Measurements from ENCODE around the gene GATAD2A. TPM values are rescaled to one million over a fixed set of nuclear protein-coding genes. Genes with fewer than 3 reads are reported as not detected.

GATAD2A gene
- total RNA-seq, 4 donors from 2014 or later: 73.8 to 128 (median 87.7) TPM

DNA sequence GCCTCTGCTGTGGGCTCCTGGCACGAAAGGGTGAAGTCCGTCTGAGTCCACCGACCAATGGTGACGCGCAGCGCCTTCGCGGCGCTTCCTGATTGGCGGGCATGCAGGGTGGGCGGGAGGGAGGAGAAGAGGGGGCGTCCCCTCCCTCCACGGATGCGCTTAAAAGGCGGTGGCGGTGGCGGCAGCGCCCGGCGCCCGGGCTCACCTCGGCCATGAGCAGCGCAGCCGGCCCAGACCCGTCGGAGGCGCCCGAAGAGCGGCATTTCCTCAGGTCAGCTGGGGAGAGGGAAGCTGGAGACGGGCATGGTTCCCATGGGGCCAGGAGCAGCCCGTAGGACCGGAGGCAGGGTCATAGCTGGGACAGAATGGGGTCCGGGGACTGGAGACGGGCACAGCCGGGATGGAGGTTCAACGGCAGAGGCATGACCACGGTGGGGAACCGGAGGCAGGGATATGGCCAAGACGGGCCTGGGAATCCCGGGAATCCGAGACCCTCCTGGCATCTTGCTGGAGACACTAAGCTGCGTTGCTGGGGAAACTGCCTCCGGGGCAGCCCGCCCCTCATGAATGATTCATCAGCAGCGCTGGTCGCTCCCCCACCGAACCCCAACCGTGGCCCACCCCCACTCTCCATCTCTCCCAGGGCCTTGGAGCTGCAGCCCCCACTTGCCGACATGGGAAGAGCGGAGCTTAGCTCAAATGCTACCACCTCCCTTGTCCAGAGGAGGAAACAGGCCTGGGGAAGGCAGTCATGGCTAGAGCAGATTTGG is 123.4 kb downstream of the GATAD2A start, which contains the start of gene YJEFN3:
Gene YJEFN3 (plus strand): TSS at position 191 of the 770 bp plus-strand sequence. CDS start 22 bp downstream, at position 213.
- no peak for DNase-seq (ENCODE audit: low spot score in 2 of 2)
- intact Hi-C loops (cut with DNase I; ENCODE audit: low total_unique reads): no loop called here
- no peak within 1 kb of the TSS for H3K4me3 ChIP-seq (ENCODE audit: low read depth, poor library complexity, severe bottlenecking)
- WGBS, 2 donors: 49 to 62% methylated on average over 48 to 49 of the region's 50 CpGs
- no peak for TF ChIP-seq POLR2A (IDR thresholded peaks at IDR 0.05)
- TF ChIP-seq, protein P1, sequence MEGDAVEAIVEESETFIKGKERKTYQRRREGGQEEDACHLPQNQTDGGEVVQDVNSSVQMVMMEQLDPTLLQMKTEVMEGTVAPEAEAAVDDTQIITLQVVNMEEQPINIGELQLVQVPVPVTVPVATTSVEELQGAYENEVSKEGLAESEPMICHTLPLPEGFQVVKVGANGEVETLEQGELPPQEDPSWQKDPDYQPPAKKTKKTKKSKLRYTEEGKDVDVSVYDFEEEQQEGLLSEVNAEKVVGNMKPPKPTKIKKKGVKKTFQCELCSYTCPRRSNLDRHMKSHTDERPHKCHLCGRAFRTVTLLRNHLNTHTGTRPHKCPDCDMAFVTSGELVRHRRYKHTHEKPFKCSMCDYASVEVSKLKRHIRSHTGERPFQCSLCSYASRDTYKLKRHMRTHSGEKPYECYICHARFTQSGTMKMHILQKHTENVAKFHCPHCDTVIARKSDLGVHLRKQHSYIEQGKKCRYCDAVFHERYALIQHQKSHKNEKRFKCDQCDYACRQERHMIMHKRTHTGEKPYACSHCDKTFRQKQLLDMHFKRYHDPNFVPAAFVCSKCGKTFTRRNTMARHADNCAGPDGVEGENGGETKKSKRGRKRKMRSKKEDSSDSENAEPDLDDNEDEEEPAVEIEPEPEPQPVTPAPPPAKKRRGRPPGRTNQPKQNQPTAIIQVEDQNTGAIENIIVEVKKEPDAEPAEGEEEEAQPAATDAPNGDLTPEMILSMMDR (IDR thresholded peaks at IDR 0.05): no peak

DNA sequence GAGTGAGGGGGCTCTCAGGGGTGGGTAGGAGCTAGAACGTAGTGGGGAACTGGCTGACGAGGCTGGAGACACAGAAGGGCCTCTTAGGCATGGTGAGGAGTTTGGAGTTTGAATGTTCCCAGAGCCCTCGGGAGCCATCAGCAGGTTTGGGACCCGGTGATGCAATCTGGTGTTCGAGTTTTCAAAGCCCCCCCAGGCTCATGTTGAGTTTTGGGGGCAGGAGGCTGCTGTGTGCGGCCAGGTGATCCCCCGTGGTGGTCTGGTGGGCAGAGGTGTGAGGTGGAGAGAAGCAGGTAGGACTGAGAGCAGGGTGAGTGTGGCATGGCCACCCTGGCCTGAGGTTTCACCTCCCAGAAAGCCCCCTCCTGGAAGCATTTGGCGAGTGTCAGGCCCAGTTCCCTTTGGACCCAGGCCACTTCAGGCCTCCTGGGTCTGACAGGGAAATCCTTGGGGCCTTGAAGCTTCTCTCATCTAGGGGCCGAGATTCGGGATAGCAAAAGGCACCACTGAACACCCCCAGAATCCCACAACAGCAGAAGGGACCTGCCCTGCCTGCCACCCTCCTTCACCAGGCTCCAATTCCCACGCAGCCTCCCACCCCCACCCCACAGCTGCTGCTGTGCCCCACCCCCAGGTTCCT is 124.4 kb downstream of the GATAD2A start:
- intact Hi-C loops (cut with DNase I; ENCODE audit: low total_unique reads): no loop called here
- no peak for TF ChIP-seq POLR2A (IDR thresholded peaks at IDR 0.05)
- TF ChIP-seq, protein P1 (IDR thresholded peaks at IDR 0.05): no peak
- 68 to 77% methylated on average over 11 of the region's 11 CpGs for WGBS, 2 donors
- no peak for DNase-seq (ENCODE audit: low spot score in 2 of 2)
- no peak overlapping the region for H3K4me3 ChIP-seq (ENCODE audit: low read depth, poor library complexity, severe bottlenecking)

DNA sequence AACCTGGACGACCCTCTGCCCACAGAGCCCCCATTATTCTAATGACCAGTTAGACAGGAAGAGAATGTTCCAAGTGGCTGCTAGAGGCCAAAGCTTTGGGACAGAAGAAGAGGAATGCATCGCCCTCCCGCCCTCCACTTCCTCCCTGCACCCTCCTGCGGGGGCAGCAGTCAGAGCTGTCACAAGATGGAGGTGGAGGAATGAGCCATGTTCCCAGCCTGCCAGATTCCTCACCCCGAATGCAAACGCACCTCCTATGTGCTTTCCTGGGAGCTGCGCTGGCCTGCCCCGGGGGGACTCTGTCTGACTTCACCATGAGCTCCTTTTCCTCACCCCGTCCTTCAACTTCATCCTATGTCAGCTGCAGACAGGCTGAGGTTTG is 124.9 kb downstream of the GATAD2A start:
- no peak for DNase-seq (ENCODE audit: low spot score in 2 of 2)
- intact Hi-C loops (cut with DNase I; ENCODE audit: low total_unique reads): no loop called here

DNA sequence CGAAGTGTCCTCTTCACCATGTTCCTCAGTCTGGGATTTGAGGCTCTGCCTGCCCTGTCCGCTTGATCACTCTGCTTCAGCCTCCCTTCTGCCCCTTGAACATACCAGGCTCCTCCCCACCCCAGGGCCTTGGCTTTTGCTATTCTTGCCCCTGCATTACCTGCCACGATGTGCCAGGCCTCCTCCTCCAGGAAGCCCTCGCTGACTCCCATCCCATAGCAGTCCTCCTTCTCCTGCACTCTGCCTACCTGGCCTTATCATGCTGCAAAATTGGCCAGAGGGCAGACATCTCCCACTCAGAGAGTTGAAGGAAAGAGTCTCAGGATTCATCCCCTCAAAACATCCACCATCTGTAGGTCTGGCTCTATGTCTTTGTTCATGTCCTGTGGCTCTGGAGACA is 125.4 kb downstream of the GATAD2A start:
- no peak for TF ChIP-seq POLR2A (IDR thresholded peaks at IDR 0.05)
- TF ChIP-seq, protein P1 (IDR thresholded peaks at IDR 0.05): no peak
- no peak overlapping the region for H3K4me3 ChIP-seq (ENCODE audit: low read depth, poor library complexity, severe bottlenecking)
- intact Hi-C loops (cut with DNase I; ENCODE audit: low total_unique reads): no loop called here
- WGBS, 2 donors: 79 to 86% methylated on average over 4 of the region's 4 CpGs
- DNase-seq (ENCODE audit: low spot score in 2 of 2): no peak

More for the DNA sequence above, 124.9 kb downstream of the GATAD2A start:
- 54 to 70% methylated on average over 7 to 9 of the region's 9 CpGs for WGBS, 2 donors
- TF ChIP-seq, protein P1 (IDR thresholded peaks at IDR 0.05): no peak
- TF ChIP-seq POLR2A (IDR thresholded peaks at IDR 0.05): no peak
- no peak overlapping the region for H3K4me3 ChIP-seq (ENCODE audit: low read depth, poor library complexity, severe bottlenecking)

DNA sequence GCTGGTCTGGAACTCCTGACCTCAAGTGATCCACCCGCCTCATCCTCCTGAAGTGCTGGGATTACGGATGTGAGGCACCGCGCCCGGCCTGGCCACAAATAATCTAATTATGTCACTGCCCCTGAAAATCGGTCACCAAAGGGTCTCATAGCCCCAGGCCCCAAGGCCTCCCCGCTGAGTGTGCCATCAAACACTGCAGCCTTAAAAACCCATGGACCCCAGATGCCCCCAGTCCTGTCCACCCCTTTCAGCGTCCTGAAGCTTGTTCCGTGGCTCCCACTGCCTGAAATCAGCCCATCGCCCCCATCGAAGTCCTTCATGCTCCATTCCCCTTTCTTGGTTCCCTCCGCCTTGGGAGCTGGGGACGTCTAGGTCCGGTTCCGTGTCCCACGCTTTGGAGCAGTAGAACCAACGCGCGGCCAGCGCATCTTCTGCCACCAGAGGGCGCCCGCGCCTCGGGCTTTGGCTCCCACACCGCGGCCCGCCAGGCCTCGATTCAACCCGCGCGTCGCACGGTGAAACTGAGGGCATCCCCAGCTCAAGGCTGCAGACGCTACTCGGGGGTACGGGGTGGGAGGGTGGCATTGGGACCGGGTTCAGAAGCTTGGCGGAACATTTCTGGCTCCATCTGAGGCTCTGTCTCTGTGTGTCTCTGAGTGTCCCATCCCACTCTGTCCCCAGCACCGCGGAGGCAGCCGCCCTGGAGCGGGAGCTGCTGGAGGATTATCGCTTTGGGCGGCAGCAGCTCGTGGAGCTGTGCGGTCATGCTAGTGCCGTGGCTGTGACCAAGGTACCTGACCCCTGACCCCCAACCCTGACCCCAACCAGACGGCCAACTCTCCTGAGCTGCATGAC is 126.7 kb downstream of the GATAD2A start:
- TF ChIP-seq, protein P1 (IDR thresholded peaks at IDR 0.05): peak in 1 of 3 donors; percentile 71
- TF ChIP-seq POLR2A (IDR thresholded peaks at IDR 0.05): no peak
- no peak overlapping the region for H3K4me3 ChIP-seq (ENCODE audit: low read depth, poor library complexity, severe bottlenecking)
- 19 to 23% methylated on average over 32 to 33 of the region's 48 CpGs for WGBS, 2 donors
- intact Hi-C loops (cut with DNase I; ENCODE audit: low total_unique reads): loop anchor here (2.0 kb wide), 1 partner anchor 115 kb away; no protein-coding TSS in a partner anchor
- DNase-seq (ENCODE audit: low spot score in 2 of 2): peak; percentile 80 to 97
